Peyer's patch (tissue), 4 donors: ENCODE results near the gene STYXL1. TPM values are rescaled to one million over a fixed set of nuclear protein-coding genes. Genes with fewer than 3 reads are reported as not detected.
"Not testable (repeated sequence)": the region's sequence is repeated elsewhere in the genome, so short reads cannot be mapped to it uniquely, and the experiment has no call there.

Experiments used
- DNase-seq, 3 donors: peaks; one replicate each; pipeline ENCODE4 v3.0.0-alpha.2; 2017 to 2019
- H3K27ac ChIP-seq, 4 donors: fragments of 200-600 bp; sonication (generic); one replicate each; pipeline ENCODE4 v1.5.1; 2016 to 2019
- H3K27me3 ChIP-seq, 2 donors: fragments of 200-600 bp; sonication (generic); one replicate each; pipeline ENCODE4 v1.5.1; 2019
- H3K36me3 ChIP-seq, 3 donors: fragments of 200-600 bp; sonication (generic); one replicate each; pipeline ENCODE4 v1.5.1; 2016 to 2019
- H3K4me1 ChIP-seq, 4 donors: fragments of 200-600 bp; sonication (generic); one replicate each; pipeline ENCODE4 v1.5.1; 2016 to 2019
- H3K4me3 ChIP-seq, 4 donors: fragments of 200-600 bp; sonication (generic); 1 replicate in 3 of 4; 2 replicates in 1 of 4; pipeline ENCODE4 v1.5.1; 2016 to 2019; ENCODE audit warnings: mild to moderate bottlenecking in 1 of 4
- H3K9me3 ChIP-seq, 4 donors: fragments of 200-600 bp; sonication (generic); one replicate each; pipeline ENCODE4 v1.5.1; 2016 to 2019; ENCODE audit warnings: mild to moderate bottlenecking in 1 of 4
- CTCF ChIP-seq, 6 experiments: fragments of 450-650 bp in 4 of 6; fragments of 200-600 bp in 2 of 6; sonication (generic) in 1 of 6; IDR thresholded peaks; one replicate each; pipeline ENCODE4 v1.5.1; 2017 to 2019; ENCODE audit warnings: antibody characterized with exemption in 6 of 6, mild to moderate bottlenecking in 3 of 6, moderate library complexity in 1 of 6
- POLR2A ChIP-seq, 2 donors: fragments of 450-650 bp; IDR thresholded peaks; one replicate each; pipeline ENCODE4 v1.5.1; 2017; ENCODE audit warnings: antibody characterized with exemption in 2 of 2, mild to moderate bottlenecking in 2 of 2, moderate library complexity in 2 of 2
- total RNA-seq, 4 donors: library from RNA; depleted of rRNA; stranded (reverse); fragments of >200 nt; gene quantifications; one replicate each; pipeline ENCODE4 v1.1.0, GENCODE V29; 2016

The STYXL1 gene
- total RNA-seq, 4 donors from 2014 or later: 14.2 to 42.9 (median 29.5) TPM

- Histone ChIP-seq H3K4me1 (peaks cover 0 to 8% (median 2%) of the 10 kb centered on the region in 4 donors), H3K4me3 (no peak overlapping the region), H3K9me3 (no peaks in the 10 kb centered on the region), H3K27ac (no peak overlapping the region), H3K36me3 (peaks cover 0 to 22% (median 0%) of the 10 kb centered on the region in 3 donors), H3K27me3 (no peaks in the 10 kb centered on the region)
- TF ChIP-seq CTCF (IDR thresholded peaks at IDR 0.05): no peak
- TF ChIP-seq POLR2A (IDR thresholded peaks at IDR 0.05): no peak
- DNase-seq: no peak
Measured at GRCh38 chr7:76008156-76008687, 39.6 kb downstream of the STYXL1 start.

- H3K9me3 ChIP-seq, H3K4me3 ChIP-seq, H3K27me3 ChIP-seq, H3K27ac ChIP-seq, H3K4me1 ChIP-seq, DNase-seq: not testable (repeated sequence)
- H3K36me3 ChIP-seq: peaks cover 0 to 28% (median 0%) of the 10 kb centered on the region in 3 donors
Measured at GRCh38 chr7:76005004-76005403, 42.8 kb downstream of the STYXL1 start.

- peaks cover 0 to 2% (median 0%) of the 10 kb centered on the region in 4 donors for H3K4me1 ChIP-seq
- TF ChIP-seq POLR2A (IDR thresholded peaks at IDR 0.05) (no peak), CTCF (IDR thresholded peaks at IDR 0.05) (no peak)
- no peaks in the 10 kb centered on the region for H3K27me3 ChIP-seq
- H3K4me3 ChIP-seq: no peak overlapping the region
- H3K36me3 ChIP-seq: peaks cover 0 to 29% (median 0%) of the 10 kb centered on the region in 3 donors
- DNase-seq: no peak
- H3K9me3 ChIP-seq: no peaks in the 10 kb centered on the region
- no peak overlapping the region for H3K27ac ChIP-seq
Measured at GRCh38 chr7:76003351-76003750, 44.4 kb downstream of the STYXL1 start.

- H3K4me3 ChIP-seq: no peak overlapping the region
- H3K36me3 ChIP-seq: peaks cover 0 to 32% (median 0%) of the 10 kb centered on the region in 3 donors
- H3K4me1 ChIP-seq: no peaks in the 10 kb centered on the region
- TF ChIP-seq POLR2A (IDR thresholded peaks at IDR 0.05) (no peak), CTCF (IDR thresholded peaks at IDR 0.05) (no peak)
- H3K27me3 ChIP-seq: no peaks in the 10 kb centered on the region
- DNase-seq: no peak
- H3K27ac ChIP-seq: no peak overlapping the region
- no peaks in the 10 kb centered on the region for H3K9me3 ChIP-seq
Measured at GRCh38 chr7:76002822-76003221, 45.0 kb downstream of the STYXL1 start.

- H3K36me3 ChIP-seq: peaks cover 0 to 32% (median 0%) of the 10 kb centered on the region in 3 donors
- DNase-seq: no peak
- no peaks in the 10 kb centered on the region for H3K9me3 ChIP-seq
- H3K27me3 ChIP-seq: no peaks in the 10 kb centered on the region
- no peak for TF ChIP-seq POLR2A (IDR thresholded peaks at IDR 0.05)
- TF ChIP-seq CTCF (IDR thresholded peaks at IDR 0.05): no peak
- H3K4me1 ChIP-seq: no peaks in the 10 kb centered on the region
- no peak overlapping the region for H3K27ac ChIP-seq
- no peak overlapping the region for H3K4me3 ChIP-seq
Measured at GRCh38 chr7:76002139-76002538, 45.7 kb downstream of the STYXL1 start.

GRCh38 chr7:76000566-76000965 is 47.2 kb downstream of the STYXL1 start:
- H3K36me3 ChIP-seq: peaks cover 0 to 32% (median 0%) of the 10 kb centered on the region in 3 donors
- no peak overlapping the region for H3K4me3 ChIP-seq
- no peaks in the 10 kb centered on the region for H3K9me3 ChIP-seq
- H3K4me1 ChIP-seq: no peaks in the 10 kb centered on the region
- DNase-seq: no peak
- H3K27me3 ChIP-seq: no peaks in the 10 kb centered on the region
- TF ChIP-seq CTCF (IDR thresholded peaks at IDR 0.05) (no peak), POLR2A (IDR thresholded peaks at IDR 0.05) (no peak)
- no peak overlapping the region for H3K27ac ChIP-seq
